Measurements from ENCODE around the gene SMPX.

The SMPX gene

GRCh38 chrX:21662761-21663160 is 95.2 kb downstream of the SMPX start:
- Histone ChIP-seq H3K4me3 (ENCODE audit: low read depth in 1 of 2, low read length in 1 of 2) (no peak overlapping the region), H3K27ac (no peak overlapping the region)
- TF ChIP-seq CTCF (IDR thresholded peaks at IDR 0.05) = no peak

DNA sequence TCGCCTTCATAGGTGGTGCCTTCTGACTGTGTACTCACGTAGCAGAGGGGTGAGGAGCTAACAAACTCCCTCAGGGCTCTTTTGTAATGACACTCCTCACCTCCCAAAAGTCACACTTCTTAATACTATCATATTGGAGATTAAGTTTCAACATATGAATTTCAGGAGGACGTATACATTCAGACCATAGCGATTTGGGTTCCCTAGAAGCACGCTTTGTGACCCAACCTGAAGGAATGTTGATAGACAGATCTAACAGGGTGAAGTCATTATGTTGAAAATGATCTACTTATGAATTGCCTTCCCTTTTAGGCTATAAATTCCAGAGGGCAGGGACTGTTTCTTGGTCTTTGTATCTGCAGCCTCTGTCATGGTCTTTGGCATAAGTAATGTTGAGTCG is 96.6 kb downstream of the SMPX start:
- Histone ChIP-seq H3K4me1 (ENCODE audit: control insufficient read depth in 1 of 2, insufficient read depth in 1 of 2, low read depth in 1 of 2, low read length in 1 of 2) (no peaks in the 10 kb centered on the region), H3K4me3 (ENCODE audit: low read depth in 1 of 2, low read length in 1 of 2) (no peak overlapping the region), H3K27ac (no peak overlapping the region), H3K36me3 (no peaks in the 10 kb centered on the region), H3K27me3 (peaks cover 51% of the 10 kb centered on the region), H3K9me3 (no peaks in the 10 kb centered on the region)
- no peak for TF ChIP-seq CTCF (IDR thresholded peaks at IDR 0.05)

More at GRCh38 chrX:21662761-21663160, 95.2 kb downstream of the SMPX start:
- Histone ChIP-seq H3K9me3 (no peaks in the 10 kb centered on the region), H3K27me3 (peaks cover 36% of the 10 kb centered on the region), H3K36me3 (no peaks in the 10 kb centered on the region), H3K4me1 (ENCODE audit: control insufficient read depth in 1 of 2, insufficient read depth in 1 of 2, low read depth in 1 of 2, low read length in 1 of 2) (no peaks in the 10 kb centered on the region)

GRCh38 chrX:21660156-21660555 is 97.8 kb downstream of the SMPX start:
- Histone ChIP-seq H3K27ac (no peak overlapping the region), H3K36me3 (no peaks in the 10 kb centered on the region), H3K4me3 (ENCODE audit: low read depth in 1 of 2, low read length in 1 of 2) (no peak overlapping the region), H3K27me3 (peaks cover 61% of the 10 kb centered on the region), H3K9me3 (no peaks in the 10 kb centered on the region), H3K4me1 (ENCODE audit: control insufficient read depth in 1 of 2, insufficient read depth in 1 of 2, low read depth in 1 of 2, low read length in 1 of 2) (no peaks in the 10 kb centered on the region)
- no peak for TF ChIP-seq CTCF (IDR thresholded peaks at IDR 0.05)

GRCh38 chrX:21659320-21659719 is 98.6 kb downstream of the SMPX start:
- H3K27me3 ChIP-seq = peaks cover 61% of the 10 kb centered on the region
- no peaks in the 10 kb centered on the region for H3K4me1 ChIP-seq (ENCODE audit: control insufficient read depth in 1 of 2, insufficient read depth in 1 of 2, low read depth in 1 of 2, low read length in 1 of 2)
- no peaks in the 10 kb centered on the region for H3K36me3 ChIP-seq
- no peaks in the 10 kb centered on the region for H3K9me3 ChIP-seq
- no peak overlapping the region for H3K27ac ChIP-seq
- no peak for TF ChIP-seq CTCF (IDR thresholded peaks at IDR 0.05)
- H3K4me3 ChIP-seq (ENCODE audit: low read depth in 1 of 2, low read length in 1 of 2) = no peak overlapping the region

GRCh38 chrX:21658746-21659145 is 99.2 kb downstream of the SMPX start:
- H3K4me3 ChIP-seq (ENCODE audit: low read depth in 1 of 2, low read length in 1 of 2) = no peak overlapping the region
- H3K27ac ChIP-seq = no peak overlapping the region
- H3K27me3 ChIP-seq = peaks cover 61% of the 10 kb centered on the region
- no peak for TF ChIP-seq CTCF (IDR thresholded peaks at IDR 0.05)
- H3K4me1 ChIP-seq (ENCODE audit: control insufficient read depth in 1 of 2, insufficient read depth in 1 of 2, low read depth in 1 of 2, low read length in 1 of 2) = no peaks in the 10 kb centered on the region
- no peaks in the 10 kb centered on the region for H3K9me3 ChIP-seq
- H3K36me3 ChIP-seq = no peaks in the 10 kb centered on the region

Data from neutrophil (primary cell).